Activated CD4-positive, CD25-positive, alpha-beta regulatory T cell treated with anti-CD3 and anti-CD28 coated beads, Interleukin-2, amount 50 U/mL, for 16 hours (primary cell): ENCODE measurements around the gene DAB2IP.

Source experiments
- DNase-seq: peaks from one replicate; pipeline ENCODE4 v3.0.0-alpha.2; 2020; ENCODE audit warnings: low read depth, low spot score

The DAB2IP gene

DNA sequence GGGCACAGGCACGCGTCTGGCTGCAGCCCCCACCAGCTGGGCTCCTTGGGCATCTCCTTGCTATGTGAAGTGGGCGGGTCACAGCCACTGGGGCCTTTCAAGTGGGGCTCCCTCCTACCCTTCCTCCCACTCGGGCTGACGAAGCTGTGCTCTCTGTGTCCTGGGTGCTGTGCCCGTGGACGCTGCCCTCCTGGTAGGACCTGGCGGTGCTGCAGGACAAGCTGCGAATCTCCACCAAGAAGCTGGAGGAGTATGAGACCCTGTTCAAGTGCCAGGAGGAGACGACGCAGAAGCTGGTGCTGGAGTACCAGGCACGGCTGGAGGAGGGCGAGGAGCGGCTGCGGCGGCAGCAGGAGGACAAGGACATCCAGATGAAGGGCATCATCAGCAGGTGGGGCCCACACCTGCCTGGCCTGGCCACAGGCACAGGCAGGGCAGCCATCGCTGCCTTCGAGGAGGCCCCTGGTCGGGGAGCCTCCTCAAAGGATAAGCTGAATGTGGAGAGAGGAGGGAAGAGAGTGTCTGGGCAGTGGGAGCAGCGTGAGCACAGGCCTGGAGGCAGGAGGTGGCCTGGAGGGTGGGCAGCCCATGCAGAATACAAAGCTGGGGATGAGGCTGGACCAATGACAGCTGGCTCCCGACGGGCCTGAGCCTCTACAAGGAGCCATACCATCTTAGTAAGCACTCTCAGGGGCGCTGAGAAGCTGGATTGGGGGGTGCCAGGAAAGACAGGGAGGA lies 124.7 kb downstream of the DAB2IP start:
- no peak for DNase-seq

- DNase-seq, result no peak
Observed at GRCh38 chr9:121776739-121777637, 125.6 kb downstream of the DAB2IP start.

DNA sequence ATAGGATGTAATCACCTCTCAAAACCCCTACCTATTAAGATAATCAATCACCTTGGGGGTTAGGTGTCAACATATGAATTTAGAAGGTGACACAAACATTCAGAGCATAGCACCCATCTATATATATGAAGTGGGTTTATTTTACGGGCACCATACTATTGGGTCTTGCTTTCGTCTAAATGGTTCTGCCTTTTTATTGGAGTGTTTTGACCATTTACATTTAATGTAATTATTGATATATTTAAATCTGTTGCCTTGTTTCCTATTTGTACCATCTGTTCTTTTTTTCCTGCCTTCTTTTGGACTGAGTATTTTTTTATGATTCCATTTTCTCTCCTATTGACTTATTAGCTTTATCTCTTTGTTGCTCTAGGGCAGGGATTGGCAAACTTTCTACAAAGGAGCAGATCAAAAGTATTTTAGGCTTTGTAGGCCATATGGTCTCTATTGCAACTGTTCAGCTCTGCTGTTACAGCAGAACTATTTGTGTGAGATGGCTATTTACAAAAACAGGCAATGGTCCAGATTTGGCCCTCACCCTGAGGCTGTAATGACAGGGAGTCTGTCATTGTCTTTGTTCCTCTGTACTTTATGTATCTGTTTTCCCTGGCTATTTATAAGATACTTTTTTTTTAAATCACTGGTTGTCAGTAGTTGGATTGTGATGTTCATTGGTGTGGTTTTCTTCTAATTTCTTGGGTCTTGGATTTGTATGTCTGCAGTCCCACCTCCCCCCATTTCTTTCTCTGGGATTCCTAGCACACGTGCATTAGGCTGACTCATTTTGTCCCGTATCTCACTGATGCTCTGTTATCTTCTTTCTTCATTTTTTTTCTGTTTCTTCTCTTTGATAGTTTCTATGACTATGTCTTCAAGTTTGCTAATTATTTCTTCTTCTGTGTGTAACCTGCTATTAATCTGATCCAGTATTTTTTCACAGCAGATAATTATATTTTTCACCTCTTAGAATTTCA lies 127.1 kb downstream of the DAB2IP start:
- no peak for DNase-seq

GRCh38 chr9:121779381-121780117 lies 128.1 kb downstream of the DAB2IP start:
- DNase-seq, result no peak

- DNase-seq, result no peak
Observed at GRCh38 chr9:121780177-121781040, 129.0 kb downstream of the DAB2IP start.

DNA sequence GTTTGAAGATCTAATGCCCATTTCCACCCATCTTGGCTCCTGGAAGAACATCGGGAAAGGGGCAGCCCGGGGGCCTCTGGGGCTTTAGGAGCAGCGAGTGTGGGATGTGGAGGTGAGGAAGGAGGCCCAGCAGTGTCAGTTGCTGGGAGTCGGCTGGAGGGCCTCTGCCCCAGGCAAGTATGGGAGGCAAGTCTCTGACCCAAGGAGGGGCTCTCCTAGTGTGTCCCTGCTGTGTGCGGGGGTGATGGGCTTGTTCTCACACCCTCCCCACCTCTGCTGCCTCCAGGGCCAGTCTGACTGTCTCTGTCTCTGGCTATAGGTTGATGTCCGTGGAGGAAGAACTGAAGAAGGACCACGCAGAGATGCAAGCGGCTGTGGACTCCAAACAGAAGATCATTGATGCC lies 129.7 kb downstream of the DAB2IP start:
- no peak for DNase-seq

DNA sequence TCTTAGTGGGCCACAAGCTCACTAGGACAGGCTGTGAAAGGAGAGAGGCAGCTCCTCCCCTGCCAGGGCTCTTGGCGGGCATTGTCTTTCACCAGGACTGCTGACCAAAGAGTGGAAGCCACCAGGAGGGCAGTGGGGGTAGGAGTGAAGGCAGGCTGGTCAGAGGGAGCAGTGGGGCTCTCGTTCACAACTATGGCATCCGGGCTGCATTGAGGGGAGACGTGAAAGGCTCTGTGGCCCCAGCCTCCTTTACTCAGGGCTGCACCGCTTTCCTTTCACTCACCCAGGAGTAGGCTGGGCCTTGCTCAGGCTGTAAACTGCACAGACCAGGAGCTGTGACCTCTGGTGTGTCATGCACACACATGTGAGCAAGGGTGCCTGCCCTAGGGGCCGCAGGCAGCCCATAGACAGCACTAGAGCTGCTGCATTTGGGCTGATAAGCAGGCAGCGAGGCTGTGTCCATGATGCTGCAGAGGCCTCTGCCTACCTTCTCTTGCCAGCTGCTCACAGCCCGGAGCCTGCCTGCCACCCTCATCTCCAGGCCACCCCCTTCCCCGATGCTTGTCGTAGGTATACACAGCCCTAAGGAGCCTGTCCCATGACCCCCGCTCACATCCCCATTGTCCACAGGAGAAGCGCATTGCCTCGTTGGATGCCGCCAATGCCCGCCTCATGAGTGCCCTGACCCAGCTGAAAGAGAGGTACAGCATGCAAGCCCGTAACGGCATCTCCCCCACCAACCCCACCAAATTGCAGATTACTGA lies 130.4 kb downstream of the DAB2IP start:
- no peak for DNase-seq

- no peak for DNase-seq
Observed at GRCh38 chr9:121782514-121783110, 131.2 kb downstream of the DAB2IP start.

- DNase-seq, result no peak
Observed at GRCh38 chr9:121783111-121783510, 131.7 kb downstream of the DAB2IP start.

GRCh38 chr9:121783521-121784507 lies 132.4 kb downstream of the DAB2IP start:
- no peak for DNase-seq

GRCh38 chr9:121784731-121785411 lies 133.4 kb downstream of the DAB2IP start:
- DNase-seq, result no peak

DNA sequence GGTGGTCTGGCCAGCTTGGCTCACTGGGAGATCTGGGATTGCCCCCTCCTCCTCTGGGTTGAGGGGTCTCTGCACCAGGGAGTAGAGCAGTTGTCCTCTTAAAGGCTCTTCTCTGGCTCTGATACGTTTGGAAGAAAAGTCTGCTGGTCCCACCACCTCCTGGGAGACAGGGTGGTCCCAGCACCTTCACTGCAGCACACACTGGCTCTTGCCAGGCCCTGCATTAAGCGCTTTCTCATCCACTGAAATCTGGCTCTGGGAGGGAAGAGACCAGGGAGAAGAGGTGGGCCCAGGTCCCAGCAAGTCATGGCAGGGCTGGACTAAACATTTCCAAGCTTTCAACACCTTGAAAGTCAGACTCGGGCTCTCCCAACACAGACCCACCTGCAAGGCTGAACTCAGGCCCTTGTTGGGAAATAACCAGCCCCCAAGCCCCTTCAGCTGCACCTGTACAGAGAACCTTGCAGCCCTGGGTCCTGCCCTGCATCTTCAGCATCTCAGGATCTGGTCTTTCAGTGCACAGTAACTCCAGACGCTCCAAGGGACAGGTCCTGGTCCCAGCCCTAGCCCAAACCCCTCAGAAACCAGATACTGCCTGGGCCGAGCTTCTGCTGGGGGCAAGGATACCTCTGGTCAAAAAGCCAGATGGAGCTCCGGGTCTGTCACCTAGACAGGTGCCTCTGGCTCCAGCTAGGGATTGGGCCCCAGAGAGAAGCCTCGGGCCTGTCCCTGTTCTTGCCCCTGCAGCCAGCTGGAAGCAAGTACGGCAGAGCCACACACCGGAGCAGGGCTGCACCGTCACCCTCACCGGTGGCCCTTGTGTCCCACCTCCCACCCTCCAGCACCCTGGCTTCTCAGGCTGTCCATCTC lies 134.5 kb downstream of the DAB2IP start:
- no peak for DNase-seq

DNA sequence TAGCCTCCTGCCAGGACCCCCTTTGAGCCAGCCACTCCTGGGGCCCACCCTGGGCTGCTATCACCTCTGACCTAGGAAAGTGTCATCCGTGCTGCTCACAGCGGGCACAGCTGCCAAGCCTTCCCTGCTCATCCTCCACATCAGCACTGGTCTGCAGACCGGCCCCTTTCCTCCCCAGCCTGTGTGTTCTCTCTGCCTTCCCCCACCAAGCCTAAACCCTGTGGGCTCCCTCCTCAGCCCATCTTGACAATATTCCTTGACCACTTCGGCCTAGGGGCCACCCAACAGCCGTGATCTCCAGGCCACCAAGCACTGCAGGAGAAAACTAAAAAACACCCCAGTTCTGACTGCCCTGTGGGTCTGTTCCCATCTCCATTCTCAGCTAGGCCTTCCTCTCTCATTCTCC lies 135.1 kb downstream of the DAB2IP start:
- DNase-seq, result no peak

DNA sequence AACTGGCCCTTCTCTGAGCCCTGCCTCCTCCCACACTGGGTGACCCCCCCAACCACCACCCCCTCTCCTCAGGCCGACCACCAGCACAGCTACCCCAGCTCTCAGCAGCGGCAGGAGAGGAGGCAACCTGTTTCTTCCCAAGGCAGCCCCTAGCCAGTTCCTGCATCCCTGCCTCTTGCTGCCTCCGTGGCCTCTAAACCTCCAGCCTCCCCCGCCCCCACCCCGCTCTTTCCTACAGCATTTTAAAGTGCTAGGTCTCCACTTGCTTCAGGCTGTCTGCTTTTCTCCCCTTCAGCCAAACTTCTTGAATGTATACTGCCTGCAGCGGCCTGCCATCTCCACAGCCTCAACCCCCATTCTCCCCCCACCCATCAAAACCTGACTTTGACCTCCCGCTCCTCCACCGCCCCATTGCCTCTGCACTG lies 135.6 kb downstream of the DAB2IP start:
- no peak for DNase-seq

DNA sequence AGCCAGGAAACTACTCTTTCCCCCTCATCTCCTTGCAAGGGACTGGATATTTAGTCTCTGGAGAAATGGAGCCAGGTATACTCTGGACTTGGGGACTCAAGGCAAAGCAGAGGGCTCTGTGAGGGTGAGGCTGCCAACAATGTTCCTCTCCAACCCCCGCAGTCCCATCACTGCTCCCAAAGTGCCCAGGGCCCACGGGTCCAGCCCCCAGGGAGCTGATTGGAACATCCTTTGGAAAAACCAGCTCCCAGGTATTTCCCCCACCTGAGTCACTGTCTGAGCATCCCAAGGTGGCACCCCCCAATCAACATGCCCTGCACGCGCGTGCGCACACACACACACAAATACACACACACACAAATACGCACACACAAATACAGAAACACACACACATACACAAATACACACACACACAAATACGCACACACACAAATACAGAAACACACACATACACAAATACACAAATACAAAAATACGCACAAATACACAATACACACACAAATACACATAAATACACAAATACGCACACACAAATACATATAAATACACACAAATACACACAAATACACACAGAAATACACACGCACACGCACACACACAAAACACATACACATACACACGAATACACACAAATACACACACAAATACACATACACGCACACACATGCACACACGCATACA lies 137.4 kb downstream of the DAB2IP start:
- DNase-seq, result no peak
